ENCODE data around the gene TCF23.
"Not testable (repeated sequence)": the region's sequence is repeated elsewhere in the genome, so short reads cannot be mapped to it uniquely, and the experiment has no call there.

TCF23 gene

DNA sequence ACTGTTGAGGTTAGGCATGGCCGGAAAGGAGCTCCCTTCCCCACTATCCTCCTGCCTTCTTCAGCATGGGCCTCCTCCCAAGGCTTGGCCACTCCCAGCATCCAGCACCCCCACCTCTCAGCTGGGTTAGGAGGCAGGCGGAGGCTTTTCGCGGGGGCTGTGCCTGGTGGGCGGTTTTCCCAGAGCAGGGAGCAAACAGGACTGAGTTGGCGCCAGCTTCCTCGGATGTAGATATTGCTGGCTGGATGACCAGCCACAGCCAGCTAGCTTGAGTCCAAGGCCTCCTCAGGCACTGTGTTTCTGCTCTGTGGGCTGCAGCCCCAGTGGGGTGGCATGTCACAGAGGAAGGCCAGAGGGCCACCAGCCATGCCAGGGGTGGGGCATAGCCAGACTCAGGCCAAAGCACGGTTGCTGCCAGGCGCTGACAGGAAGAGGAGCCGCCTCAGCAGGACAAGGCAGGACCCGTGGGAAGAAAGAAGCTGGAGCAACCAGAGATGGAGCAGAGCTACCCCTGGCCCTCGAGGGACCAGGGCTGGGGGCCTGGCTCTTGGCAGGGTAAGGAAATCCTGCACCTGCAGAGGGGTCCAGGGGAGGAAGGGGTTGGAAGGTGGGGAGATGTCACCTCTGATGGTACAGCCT lies at the start of gene TCF23:
Gene TCF23, plus strand, starts transcription at position 204 of the 639 bp plus-strand sequence. Its CDS starts 130 bp downstream, at position 334.
- no peak for DNase-seq

- no peak for DNase-seq
These were observed 49.4 kb upstream of the TCF23 start for GRCh38 chr2:27099334-27099955.

DNA sequence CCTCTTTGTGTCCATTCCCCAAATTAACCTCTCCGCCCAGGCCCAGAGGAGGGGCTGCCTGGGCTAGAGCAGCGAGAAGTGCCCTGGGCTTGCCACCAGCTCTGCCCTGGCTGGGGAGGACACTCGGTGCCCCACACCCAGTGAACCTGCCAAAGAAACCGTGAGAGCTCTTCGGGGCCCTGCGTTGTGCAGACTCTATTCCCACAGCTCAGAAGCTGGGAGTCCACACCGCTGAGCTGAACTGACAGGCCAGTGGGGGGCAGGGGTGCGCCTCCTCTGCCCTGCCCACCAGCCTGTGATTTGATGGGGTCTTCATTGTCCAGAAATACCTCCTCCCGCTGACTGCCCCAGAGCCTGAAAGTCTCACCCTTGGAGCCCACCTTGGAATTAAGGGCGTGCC lies 48.8 kb upstream of the TCF23 start:
- DNase-seq, result no peak

GRCh38 chr2:27102329-27102728 lies 46.5 kb upstream of the TCF23 start:
- no peak for DNase-seq

GRCh38 chr2:27105981-27106380 lies 42.8 kb upstream of the TCF23 start:
- DNase-seq, result no peak

DNA sequence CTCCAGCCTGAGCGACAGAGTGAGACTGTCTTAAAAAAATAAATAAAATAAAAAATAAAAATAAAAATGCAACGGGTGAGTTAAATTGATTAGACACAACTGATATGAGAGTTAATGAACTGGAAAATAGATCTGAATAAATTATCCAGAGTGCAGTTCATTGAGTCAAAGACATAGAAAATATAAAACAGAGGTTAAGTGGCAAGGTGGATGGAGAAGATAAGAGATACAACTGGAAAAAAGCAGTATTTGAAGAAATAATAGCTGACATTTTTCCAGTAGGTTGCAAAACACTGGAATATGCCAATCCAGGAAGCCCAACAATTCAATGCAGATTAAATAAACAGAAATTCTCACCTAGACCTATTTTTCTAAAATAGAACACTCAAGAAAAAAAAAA lies 40.6 kb upstream of the TCF23 start:
- DNase-seq, result no peak

DNA sequence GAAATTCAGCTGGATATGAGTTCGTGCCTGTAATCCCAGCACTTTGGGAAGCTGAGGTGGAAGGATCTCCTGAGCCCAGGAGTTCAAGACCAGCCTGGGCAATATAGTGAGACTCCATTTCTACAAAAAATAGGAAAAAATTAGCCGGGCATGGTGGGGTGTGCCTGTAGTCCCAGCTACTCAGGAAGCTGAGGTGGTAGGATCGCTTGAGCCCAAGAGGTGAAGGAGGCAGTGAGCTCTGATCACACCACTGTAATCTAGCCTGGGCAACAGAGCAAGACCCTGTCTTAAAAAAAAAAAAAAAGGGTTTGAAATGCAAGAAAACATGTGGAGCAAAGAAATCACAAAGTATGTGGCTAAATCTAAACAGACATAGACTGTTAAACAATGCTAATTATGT lies 39.7 kb upstream of the TCF23 start:
- no peak for DNase-seq

DNA sequence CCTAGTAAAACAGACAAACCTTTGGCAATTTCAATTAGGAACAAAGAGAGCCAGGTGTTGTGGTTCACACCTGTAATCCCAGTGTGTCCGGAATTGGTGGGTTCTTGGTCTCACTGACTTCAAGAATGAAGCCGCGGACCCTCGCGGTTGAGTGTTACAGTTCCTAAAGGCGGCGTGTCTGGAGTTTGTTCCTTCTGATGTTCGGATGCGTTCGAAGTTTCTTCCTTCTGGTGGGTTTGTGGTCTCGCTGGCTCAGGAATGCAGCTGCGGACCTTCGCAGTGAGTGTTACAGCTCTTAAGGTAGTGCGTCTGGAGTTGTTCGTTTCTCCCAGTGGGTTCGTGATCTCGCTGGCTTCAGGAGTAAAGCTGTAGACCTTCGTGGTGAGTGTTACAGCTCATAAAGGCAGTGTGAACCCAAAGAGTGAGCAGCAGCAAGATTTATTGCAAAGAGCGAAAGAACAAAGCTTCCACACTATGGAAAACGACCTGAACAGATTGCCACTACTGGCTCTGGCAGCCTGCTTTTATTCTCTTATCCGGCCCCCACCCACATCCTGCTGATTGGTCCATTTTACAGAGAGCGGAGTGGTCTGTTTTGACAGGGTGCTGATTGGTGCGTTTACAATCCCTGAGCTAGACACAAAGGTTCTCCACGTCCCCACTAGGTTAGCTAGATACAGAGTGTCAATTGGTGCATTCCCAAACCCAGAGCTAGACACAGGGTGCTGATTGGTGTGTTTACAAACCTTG lies 38.0 kb upstream of the TCF23 start:
- DNase-seq, result not testable (repeated sequence)

- not testable (repeated sequence) for DNase-seq
These were observed 37.3 kb upstream of the TCF23 start for GRCh38 chr2:27111392-27112078.

- no peak for DNase-seq
These were observed 33.3 kb upstream of the TCF23 start for GRCh38 chr2:27115519-27115918.

DNA sequence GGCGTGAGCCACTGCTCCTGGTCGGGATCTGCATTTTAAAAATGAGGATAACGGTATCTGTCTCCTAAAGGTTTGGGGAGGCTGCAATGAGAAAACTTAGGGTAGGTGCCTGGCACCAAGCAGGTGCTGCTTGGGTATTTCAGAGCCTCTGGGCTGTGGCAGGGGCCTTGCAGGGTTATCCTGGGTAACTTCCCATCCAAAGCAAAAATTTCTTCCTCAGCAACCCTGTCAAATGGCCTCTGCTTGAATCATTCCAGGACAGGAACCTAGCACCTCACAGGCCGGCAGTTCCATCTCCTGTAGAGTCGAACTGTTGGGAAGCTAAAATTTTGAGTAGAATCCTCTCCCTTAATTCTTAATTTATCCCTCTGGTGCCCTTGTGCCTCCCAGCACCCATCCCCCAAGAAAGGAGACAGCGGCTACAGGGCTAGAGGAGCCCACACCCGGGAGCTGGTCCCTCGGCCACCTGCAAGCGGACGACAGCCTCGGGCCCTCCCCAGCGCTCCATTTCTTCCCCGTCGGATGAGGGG lies 30.7 kb upstream of the TCF23 start:
- no peak for DNase-seq

GRCh38 chr2:27118525-27119329 lies 30.1 kb upstream of the TCF23 start, which contains the start of gene CGREF1:
TSS of gene CGREF1 (minus strand) at chr2:27119128. CDS start at chr2:27104366, 14,762 bp downstream.
- DNase-seq, result no peak

DNA sequence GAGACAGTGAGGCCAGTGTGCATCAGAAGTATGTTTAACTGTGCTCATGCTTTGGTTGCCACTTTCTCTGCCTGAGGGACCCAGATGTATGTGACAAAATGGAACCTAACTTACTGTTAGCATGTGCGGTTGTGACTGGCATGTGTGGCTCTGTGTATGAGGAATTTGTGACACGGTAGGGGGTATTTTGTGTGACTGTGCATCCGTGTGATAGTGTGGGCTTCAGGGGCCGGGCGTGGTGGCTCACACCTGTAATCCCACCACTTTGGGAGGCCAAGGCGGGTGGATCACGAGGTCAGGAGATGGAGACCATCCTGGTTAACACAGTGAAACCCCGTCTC lies 29.5 kb upstream of the TCF23 start:
- not testable (repeated sequence) for DNase-seq

- DNase-seq, result no peak
These were observed 26.9 kb upstream of the TCF23 start for GRCh38 chr2:27121906-27122305.

DNA sequence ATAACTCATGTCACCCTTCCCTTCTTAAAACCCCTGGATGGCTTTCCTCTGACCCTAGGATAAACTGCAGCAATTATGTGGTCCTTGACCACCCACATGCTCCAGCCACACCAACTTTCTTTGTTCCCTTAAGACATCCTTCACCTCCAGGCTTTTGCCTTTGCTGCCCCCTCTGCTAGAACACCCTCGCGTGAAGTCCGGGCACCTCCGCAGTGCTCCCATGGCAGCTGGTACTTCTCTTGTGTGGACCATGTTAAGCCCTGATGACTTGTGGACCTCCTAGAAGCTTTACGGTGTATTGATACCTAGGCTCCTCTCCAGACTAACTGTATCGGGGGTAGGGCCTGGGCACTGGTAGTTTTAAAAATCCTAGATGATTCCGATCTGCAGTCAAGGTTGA lies 26.0 kb upstream of the TCF23 start:
- no peak for DNase-seq

GRCh38 chr2:27123302-27124150 lies 25.3 kb upstream of the TCF23 start, which contains the start of gene ABHD1:
TSS of gene ABHD1 (plus strand) at chr2:27123815. CDS start at chr2:27123949, 134 bp downstream.
- DNase-seq, result no peak

DNA sequence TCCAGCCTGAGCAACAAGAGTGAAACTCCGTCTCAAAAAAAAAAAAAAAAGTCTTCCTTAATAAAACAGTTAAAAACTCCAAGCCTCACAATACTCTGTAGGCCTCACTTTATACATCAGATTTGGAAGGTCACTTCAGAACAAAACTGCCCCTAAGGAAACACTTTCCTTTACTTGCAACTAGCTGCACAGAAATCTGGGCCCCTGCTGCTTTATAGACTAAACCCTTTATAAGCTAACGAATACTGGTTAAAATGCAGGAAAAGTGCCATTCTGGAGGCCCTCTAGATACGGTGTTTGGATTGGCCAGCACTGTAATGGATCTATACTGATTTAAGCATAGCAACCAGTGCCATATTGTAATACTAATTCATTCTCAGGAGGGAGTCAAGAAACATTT lies 23.7 kb upstream of the TCF23 start:
- no peak for DNase-seq

- DNase-seq, result no peak
These were observed 22.5 kb upstream of the TCF23 start for GRCh38 chr2:27126252-27126710.

DNA sequence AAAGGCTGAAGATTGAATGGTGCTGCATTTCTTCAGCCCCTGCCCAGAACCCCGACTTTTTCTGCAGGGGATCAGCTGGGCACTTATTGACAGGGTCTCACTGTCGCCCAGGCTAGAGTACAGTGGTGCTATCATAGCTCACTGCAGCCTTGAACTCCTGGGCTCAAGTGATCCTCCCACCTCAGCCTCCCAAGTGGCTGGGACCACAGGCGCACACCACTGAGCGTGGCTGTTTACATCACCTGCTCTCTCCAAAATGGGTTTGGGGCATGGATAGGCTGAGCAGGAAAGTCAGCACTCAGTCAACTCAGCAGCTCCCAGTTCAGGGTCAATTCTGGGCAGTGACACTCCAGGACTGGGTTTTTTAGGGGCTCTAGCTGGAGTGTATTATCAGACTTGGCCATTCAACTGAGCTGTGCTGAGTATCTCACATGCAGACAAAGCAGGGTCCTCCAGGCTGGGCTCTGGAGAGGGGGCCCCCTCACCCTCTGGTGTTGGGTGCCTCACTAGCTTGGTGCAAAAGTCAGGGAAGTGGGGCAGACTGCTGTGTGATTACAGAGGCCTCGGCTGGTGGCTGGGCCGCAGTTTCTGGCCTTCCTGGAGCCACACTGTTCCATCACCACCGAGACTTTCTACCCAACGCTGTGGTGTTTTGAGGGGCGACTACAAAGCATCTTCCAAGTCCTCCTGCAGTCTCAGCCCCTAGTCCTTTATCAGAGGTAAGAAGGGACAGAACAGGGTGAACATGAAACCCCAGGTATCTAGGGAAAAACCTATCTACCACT lies 20.7 kb upstream of the TCF23 start:
- no peak for DNase-seq
